ENCODE measurements around the gene AFF4.

Gene AFF4

DNA sequence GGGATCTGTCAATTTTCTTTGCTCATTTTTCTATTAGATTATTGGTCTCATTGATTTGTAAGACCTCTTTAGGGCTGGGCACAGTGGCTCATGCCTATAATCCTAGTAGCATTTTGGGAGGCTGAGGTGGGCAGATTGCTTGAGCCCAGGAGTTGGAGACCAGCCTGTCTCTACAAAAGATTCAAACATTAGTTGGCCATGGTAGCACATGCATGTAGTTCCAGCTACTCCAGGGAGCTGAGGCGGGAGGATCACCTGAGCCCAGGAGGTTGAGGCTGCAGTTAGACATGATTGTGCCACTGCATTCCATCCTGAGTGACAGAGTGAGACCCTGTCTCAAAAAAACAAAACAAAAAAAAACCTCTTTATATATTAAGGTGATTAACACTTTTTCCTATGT, 126.6 kb downstream of the AFF4 start:
- Mint-ChIP-seq H3K4me1 (no peaks in the 10 kb centered on the region), H3K4me3 (no peak overlapping the region), H3K36me3 (no peaks in the 10 kb centered on the region), H3K27ac (no peak overlapping the region), H3K27me3 (peaks cover 8% of the 10 kb centered on the region), H3K9me3 (no peaks in the 10 kb centered on the region)

DNA sequence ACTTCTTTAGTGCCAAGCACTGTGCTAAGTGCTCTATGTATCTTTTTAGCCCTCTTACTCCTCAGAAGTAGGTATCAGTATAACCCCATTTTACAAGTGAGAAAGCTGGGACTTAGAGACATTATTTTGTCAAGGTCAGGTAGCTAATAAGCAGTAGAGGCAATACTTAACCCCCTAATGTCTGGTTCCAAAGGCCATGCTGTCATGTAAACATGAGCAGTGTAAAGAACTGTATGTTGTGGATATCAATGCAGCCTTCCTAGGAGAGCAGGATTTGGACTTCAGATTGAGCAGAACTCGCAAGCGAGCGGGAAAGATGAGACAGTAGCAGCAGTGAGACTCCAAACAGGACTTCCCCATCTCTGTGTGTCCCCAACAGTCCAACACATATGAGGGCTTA, 129.4 kb downstream of the AFF4 start:
- H3K4me3 Mint-ChIP-seq: no peak overlapping the region
- no peak overlapping the region for H3K27ac Mint-ChIP-seq
- peaks cover 18% of the 10 kb centered on the region for H3K27me3 Mint-ChIP-seq
- no peaks in the 10 kb centered on the region for H3K36me3 Mint-ChIP-seq
- peaks cover 10% of the 10 kb centered on the region for H3K4me1 Mint-ChIP-seq
- no peaks in the 10 kb centered on the region for H3K9me3 Mint-ChIP-seq

DNA sequence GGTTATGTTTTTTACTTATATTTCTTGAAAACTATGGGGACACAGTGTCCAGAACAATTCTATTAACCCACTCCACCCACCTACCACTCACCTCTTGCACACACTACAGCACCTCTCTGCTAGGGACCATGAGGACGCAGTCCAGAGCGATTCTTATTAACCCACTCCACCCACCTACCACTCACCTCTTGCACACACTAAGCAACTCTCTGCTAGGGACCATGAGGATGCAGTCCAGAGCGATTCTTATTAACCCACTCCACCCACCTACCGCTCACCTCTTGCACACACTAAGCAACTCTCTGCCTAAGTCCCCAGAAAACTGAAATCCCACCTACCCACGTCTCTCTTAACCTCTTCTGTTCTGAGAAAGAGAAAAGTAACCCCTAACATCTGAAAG, 130.8 kb downstream of the AFF4 start:
- Mint-ChIP-seq H3K4me1 (peaks cover 11% of the 10 kb centered on the region), H3K4me3 (peak overlapping the region; percentile 28), H3K36me3 (no peaks in the 10 kb centered on the region), H3K9me3 (no peaks in the 10 kb centered on the region), H3K27ac (peak overlapping the region; percentile 27), H3K27me3 (peaks cover 22% of the 10 kb centered on the region)

DNA sequence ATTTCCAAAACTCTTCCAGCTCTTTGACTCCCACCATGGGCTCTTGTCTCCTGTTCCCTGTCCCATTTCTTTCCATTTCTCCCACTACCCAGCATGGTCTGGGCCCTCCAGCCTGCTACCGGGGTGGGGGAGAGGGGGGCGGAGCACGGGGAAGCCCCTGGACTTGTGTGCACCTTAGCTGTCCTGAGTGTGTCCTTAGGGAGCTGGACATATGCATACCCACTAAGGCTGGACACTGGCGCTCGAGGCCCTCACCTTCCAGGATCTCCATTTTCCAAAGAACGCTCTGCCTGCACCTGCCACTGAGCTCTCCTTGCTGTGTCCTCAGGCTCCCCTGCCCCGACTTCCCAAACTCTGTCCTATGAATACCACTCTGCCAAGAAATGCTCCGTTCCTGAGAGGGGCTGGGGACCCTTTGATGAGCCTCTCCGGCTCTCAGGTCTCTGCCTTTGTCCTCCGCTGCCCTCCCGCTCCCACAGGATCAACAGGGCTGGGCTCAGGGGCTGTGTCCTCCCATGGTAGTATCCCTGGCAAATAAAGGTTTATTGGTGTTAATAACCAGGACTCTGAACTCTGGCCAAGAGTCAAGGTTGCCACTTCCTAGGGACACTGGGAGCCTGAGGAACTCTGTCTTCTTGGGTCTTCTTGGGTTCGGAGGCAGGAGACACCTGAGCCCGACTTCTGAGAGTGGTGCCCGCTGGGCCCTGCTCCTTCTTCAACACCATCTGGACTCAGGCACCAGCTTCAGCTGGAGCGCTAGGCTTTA, 132.2 kb downstream of the AFF4 start:
- H3K27me3 Mint-ChIP-seq: peaks cover 34% of the 10 kb centered on the region
- H3K9me3 Mint-ChIP-seq: no peaks in the 10 kb centered on the region
- H3K4me1 Mint-ChIP-seq: peaks cover 11% of the 10 kb centered on the region
- no peaks in the 10 kb centered on the region for H3K36me3 Mint-ChIP-seq
- peak overlapping the region; percentile 79 for H3K4me3 Mint-ChIP-seq
- H3K27ac Mint-ChIP-seq: no peak overlapping the region

DNA sequence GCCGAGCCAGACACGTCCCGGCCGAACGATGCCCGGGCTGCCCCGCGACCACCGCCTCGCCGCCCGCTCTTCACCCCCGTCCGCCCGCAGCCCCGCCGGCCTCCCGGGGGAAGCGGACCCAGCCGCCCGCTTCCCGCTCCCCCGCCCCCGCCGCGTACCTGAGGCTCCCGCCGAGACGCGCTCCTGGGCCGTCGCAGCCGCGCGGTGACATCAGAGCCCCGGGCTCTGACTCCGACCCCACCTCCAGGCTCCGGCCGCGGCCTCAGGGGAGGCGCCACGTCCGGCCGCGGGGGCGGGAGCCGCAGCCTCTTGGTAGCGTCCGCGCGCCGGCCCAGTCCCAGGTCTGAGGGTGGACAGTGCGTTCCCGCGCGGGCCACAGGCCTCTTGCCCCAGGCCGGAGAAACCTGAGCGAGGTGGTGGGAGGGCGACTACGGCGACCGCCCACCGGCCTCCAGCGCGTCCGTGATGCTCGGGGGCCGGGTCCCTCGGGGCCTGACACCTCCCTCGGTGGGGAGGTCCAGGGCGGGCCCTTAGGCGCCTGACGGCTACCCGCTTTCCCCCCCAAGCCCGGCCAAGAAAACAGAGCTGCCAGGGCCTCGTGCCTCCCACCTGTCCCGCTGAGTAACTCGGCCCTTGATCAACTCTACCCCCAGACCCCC, 132.9 kb downstream of the AFF4 start, which contains the start of gene SHROOM1:
Gene SHROOM1 (minus strand): TSS at position 212 of the 659 bp plus-strand sequence. CDS start 4,507 bp downstream, outside the sequence.
- peak within 1 kb of the TSS; percentile 93 for H3K4me3 Mint-ChIP-seq
- no peaks in the 10 kb centered on the region for H3K9me3 Mint-ChIP-seq
- peaks cover 11% of the 10 kb centered on the region for H3K4me1 Mint-ChIP-seq
- H3K36me3 Mint-ChIP-seq: no peaks in the 10 kb centered on the region
- no peak within 1 kb of the TSS for H3K27ac Mint-ChIP-seq
- H3K27me3 Mint-ChIP-seq: peaks cover 34% of the 10 kb centered on the region

DNA sequence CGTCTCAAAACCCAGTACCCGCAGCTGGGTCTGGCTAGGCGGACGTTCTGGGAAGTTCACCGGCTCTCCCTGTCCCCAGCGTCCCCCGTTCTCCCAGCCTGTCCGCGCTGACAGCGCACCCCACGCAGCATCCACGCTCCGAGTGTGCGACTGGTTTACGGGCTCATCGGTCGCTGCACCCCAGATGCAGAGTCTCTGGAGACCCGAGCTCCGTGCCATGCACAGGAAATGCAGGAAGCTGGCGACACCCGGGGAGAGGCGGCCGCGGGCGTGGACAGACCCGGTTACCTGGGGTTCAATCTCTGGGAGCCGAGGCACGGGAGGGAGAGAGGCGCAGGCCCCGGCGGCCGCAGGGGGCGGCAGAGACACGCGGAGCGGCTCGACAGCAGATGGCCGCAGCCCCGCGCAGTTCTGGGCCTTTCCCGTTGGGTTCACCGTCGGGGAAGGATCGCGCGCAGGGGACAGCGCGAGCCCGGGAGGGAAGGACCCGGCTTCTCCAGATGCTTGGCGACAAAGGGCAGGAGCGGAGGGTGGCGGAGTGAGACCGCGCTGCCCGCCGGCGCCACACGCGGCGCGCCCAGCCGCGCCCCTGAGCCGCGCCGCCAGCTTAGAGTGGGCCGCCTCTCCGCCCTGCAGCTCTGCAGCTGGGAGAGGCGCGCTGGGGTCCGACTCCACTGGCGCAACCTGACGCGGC, 133.5 kb downstream of the AFF4 start:
- peak overlapping the region; percentile 93 for H3K4me3 Mint-ChIP-seq
- H3K27me3 Mint-ChIP-seq: peaks cover 34% of the 10 kb centered on the region
- peaks cover 11% of the 10 kb centered on the region for H3K4me1 Mint-ChIP-seq
- no peaks in the 10 kb centered on the region for H3K9me3 Mint-ChIP-seq
- no peak overlapping the region for H3K27ac Mint-ChIP-seq
- H3K36me3 Mint-ChIP-seq: no peaks in the 10 kb centered on the region

DNA sequence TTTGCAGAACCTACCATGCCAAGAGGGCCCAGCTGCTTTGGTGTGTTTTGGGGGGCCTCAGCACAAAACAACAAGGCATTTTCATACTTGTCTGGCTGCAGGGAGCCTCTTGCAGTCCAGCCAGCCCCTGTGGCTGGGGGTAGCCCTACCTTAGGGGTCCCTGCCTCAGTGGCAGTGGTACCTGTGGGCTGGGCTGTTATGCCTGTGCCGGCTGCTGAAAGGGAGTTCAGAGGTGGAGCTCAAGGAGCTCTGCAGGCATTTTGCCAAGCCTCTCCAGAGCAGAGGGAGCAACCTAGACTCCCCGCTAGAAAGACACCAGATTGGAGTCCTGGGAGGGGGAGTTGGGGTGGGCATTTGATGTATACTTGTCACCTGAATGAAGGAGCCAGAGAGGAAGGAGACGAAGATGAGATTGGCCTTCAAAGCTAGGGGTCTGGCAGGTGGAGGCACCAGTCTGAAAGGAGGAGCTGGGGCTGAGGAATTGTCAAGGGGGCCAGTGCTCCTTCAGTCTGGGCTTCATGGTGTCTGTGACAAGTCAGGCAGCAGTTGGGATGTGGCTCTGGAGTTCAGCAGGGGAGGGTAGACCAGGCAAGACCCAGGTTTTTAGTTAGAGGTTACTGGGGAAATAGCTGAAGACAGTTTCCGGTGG, 134.5 kb downstream of the AFF4 start:
- Mint-ChIP-seq H3K9me3 (no peaks in the 10 kb centered on the region), H3K4me1 (peaks cover 11% of the 10 kb centered on the region), H3K36me3 (no peaks in the 10 kb centered on the region), H3K4me3 (peak overlapping the region; percentile 93), H3K27me3 (peaks cover 35% of the 10 kb centered on the region), H3K27ac (no peak overlapping the region)

DNA sequence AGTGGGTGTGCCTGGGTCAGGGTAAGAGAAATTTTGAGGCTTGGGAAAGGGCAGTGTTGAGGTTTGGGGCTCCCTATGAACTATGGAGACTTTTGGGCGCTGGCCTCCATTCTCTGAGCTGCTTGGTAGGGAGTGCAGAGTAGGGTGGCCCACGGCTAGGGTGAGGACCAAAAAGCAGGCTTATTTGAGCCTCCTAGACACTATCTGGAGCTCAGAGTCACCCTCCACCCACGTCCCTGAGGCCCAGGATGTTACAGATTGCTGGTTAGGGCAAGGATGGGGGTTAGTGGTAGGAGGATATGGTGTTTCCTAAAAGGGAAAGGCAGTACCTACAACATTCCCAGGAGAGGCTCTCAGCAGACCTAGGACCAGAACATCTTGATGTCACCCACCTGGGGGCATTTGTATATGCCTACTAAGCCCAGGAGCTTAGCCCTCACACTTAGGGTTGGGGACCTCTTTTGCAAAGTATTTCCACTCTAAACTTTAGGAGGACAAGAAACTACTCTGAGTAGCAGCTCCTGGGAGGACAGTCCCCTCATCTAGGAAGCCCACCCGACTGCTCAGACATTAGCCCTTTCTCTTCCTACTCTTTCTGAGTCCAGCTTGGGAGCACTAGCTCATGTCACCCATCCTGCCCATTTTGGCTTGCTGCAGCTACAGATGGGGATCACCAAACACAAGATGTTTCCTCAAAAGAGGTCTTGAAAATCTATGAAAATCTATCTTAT, 135.3 kb downstream of the AFF4 start:
- Mint-ChIP-seq H3K4me3 (no peak overlapping the region), H3K9me3 (no peaks in the 10 kb centered on the region), H3K27ac (peak overlapping the region; percentile 55), H3K27me3 (peaks cover 36% of the 10 kb centered on the region), H3K4me1 (peaks cover 11% of the 10 kb centered on the region), H3K36me3 (no peaks in the 10 kb centered on the region)

DNA sequence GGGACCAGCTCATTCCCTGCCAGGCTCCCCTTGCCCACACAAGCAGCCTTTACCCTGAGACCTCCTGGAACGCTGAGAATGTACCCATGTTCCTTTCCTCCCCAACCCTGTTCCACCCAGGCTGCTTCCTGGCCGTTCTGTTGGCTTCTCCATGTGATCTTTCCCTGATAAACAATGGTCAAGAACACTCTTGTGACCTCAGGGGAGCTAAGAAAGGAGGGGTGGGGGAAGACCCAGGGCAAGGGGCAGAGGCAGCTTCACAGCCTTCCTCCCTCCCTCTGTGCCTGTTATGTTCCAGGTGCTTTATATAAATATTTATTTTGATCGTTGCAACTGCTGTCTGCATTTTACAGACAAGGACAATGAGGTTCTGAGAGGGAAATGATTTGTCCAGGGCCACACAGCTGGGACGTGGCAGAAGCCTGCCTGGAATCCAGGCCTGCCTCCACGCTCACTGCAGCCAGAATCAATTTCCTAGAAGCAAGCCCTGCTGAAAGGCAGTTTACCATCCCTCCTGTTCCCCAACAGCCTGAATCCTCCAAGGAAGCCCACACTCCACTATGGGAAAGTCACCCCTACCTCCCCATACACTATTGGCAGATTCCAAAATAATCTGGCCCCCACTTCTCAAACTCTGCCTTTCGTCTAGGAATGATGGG, 136.9 kb downstream of the AFF4 start:
- Mint-ChIP-seq H3K9me3 (no peaks in the 10 kb centered on the region), H3K27me3 (peaks cover 37% of the 10 kb centered on the region), H3K4me1 (peaks cover 11% of the 10 kb centered on the region), H3K4me3 (peak overlapping the region; percentile 33), H3K36me3 (no peaks in the 10 kb centered on the region), H3K27ac (peak overlapping the region; percentile 25)

DNA sequence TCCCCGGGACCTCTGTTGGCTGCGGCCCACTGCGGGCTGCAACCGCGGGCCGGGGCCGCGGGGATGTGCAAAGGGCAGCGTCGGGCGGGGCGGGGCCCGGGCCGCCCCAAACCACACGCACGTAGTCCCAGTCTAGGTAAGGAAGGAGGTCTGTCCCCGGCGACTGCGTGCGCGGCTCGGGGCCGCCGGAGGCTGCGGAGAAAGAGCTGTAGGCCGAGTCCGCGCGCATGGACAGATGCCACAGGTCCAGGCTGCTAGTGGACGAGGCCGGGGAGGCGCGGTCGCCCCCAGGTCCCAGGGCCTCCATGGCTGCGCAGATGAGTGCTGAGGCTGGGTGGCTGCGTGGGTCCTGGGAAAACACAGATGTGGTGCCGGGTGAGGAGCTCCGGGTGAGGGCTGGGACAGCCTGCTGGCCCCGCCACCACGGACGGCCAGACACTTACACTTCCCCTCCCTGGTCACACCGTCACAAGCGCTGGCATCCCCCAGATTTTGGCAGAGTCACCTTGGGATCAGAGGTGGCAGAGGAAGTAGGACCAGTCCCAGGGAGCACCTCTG, 137.5 kb downstream of the AFF4 start:
- Mint-ChIP-seq H3K27ac (no peak overlapping the region), H3K27me3 (peaks cover 33% of the 10 kb centered on the region), H3K4me3 (no peak overlapping the region), H3K36me3 (no peaks in the 10 kb centered on the region), H3K9me3 (no peaks in the 10 kb centered on the region), H3K4me1 (peaks cover 5% of the 10 kb centered on the region)
